IPS-NIHi11 (cell line): ENCODE data around the gene PARP12.

ENCODE experiments used
- DNase-seq: peaks from one replicate; pipeline ENCODE4 v3.0.0; 2012; ENCODE audit warnings: mixed read lengths, low spot score

Gene PARP12

GRCh38 chr7:140059273-140060242, 3.2 kb downstream of the PARP12 start:
- DNase-seq: no peak

DNA sequence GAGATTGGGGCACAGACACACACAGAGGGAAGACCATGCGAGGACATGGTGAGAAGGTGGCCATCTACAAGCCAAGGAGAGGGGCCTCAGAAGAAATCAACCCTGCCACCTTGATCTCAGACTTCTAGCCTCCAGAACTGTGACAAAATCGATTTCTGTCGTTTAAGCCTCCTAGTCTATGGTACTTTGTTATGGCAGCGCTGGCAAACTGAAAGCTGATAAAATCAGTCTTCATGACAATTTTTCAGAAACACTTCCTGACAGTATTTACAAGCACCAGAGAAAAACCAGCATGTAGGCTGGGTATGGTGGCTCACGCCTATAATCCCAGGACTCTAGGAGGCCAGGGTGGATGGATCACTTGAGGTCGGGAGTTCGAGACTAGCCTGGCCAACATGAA, 4.2 kb downstream of the PARP12 start:
- no peak for DNase-seq

DNA sequence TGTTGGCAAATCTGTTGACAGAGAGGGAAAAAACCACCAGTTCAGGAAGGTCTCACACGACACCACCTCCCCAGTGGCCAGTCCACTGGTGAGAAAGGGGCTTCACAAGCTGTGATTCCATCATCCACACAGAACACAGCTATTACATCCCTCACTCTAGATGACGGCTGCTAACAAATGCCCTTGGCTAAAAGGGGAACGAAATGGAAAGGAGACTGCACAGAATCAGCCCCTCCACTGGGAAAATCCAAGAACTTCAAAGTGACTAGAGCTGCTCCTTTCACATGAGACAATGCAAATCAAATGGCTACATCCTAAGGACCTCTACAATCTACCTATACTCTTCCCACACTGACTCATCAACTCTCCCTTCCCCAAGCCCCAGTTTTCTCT, 5.6 kb downstream of the PARP12 start:
- DNase-seq: no peak

- no peak for DNase-seq
These were observed 6.2 kb downstream of the PARP12 start for GRCh38 chr7:140056431-140057142.

DNA sequence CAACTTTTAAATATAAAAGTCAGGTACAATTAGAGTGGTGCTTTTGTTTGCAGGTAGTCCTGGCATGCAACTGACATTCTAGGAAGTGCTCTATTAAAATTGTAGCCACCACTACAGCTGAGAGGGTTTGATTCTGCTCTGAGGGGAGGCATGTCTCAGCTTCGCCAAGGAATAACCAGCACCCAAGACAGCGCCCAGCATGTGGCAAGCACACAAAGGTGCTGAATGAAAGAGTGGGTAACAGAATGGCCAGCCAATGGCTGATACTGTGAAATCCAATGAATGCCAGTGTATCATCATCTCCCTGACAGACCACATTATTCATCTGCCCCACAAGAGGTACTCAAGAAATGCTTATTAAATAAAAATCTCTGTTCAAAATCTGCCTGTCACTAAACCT, 6.9 kb downstream of the PARP12 start:
- no peak for DNase-seq

DNA sequence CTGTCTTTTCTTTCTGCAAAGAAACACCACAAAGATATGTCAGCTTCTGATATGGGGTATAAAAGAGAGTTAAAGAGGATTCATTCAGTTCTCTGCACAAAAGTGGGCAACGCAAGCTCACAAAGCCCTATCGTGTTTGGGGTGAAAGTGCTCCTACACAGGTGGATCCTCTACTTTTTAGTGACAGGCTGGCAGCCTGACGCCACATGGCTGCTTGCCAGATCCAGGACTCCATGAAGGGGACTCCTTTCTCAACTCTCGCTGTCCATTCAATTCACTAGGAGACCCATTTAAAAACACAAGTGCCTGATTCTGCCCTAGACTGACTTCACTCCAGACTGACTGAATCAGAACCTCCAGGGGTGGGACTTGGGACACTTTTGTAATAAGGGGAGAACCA, 8.0 kb downstream of the PARP12 start:
- DNase-seq: no peak

DNA sequence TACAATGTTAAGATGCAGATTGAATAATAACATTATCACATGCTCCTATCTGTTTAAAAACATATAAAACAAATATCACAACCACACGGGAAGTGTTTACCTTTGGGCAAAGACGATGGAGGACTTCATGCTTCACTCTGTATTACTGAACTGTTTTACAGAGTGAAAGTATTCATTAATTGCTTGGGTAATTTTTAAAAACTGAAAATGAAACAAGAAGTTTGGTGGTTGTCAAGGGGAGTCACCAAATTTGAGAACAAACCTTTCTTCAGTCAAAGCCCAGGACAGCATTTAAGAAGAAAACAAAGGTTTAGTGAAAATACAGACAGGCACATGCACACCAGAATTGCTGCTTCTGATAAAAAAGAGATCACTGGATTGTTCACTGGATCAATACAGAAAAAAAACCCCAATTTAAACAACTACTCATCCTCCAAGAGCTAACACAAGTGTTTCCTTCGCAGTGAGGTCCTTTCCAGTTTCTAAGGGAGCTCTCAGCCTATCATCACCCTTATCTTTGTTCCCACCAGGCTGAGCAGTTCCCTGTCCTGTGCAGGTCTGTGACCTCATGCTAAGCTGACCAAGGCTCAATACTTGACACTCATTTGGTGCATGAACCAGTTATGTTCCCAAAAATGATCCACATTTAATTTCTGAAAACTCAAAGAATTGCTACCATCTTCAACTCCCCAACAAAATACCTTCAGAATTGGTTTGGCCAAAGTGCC, 8.8 kb downstream of the PARP12 start:
- DNase-seq: no peak

DNA sequence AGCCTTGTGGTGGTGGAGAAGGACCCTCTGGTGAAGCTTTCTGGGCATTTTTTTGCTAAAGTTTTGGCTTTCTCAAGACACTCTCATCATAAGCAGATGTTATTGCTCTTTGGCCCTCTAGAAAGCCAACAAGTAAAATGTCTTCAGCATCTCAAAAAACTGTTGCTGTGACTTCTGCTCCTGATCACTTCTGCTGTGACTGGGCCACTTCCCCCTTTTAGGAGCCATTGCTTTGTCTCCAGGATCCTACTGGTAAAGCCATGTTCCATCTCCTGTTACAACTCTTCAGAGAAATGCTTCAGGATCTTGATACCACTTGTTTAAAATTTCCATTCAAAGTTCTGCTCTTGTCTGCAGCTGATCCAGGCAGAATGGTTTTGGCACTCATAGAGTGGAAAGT, 10.9 kb downstream of the PARP12 start:
- DNase-seq: no peak

GRCh38 chr7:140050100-140050499, 12.7 kb downstream of the PARP12 start:
- no peak for DNase-seq

- no peak for DNase-seq
These were observed 13.3 kb downstream of the PARP12 start for GRCh38 chr7:140049339-140050024.

- DNase-seq: no peak
These were observed 13.8 kb downstream of the PARP12 start for GRCh38 chr7:140048989-140049338.

GRCh38 chr7:140048138-140048537, 14.6 kb downstream of the PARP12 start:
- DNase-seq: no peak

- no peak for DNase-seq
These were observed 15.6 kb downstream of the PARP12 start for GRCh38 chr7:140047197-140047596.

- DNase-seq: no peak
These were observed 17.1 kb downstream of the PARP12 start for GRCh38 chr7:140045697-140046096.

DNA sequence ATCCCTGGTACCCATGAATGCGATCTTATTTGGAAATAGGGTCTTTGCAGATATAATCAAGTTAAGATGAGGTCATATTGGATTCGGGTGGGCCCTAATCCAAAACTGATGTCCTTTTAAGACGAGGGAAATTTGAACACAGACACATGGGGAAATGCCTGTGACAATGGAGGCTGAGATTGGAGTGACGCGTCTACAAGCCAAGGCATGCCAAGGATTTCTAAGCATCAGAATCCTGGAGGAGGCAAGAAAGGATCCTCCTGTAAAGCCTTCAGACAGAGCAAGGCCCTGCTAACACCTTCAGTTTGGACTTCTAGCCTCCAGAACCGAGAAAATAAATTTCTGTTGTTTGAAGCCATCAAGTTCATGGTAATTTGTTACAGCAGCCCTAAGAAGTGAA, 18.5 kb downstream of the PARP12 start:
- no peak for DNase-seq

DNA sequence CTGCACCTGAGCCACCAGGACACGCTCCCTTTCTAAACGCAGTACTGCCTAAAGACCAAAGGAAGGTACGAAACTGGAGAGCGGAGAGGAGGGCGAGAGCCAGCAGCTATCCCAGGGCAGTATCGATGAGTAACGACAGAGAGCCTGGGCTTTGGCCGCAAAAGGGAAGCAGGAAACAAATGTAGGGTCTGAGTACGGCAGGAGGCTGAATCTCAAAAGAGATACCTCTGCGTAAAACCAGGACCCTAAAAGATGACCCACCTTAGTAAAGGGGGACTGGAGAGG, 20.4 kb downstream of the PARP12 start:
- DNase-seq: no peak

- no peak for DNase-seq
These were observed 20.9 kb downstream of the PARP12 start for GRCh38 chr7:140041659-140042385.

DNA sequence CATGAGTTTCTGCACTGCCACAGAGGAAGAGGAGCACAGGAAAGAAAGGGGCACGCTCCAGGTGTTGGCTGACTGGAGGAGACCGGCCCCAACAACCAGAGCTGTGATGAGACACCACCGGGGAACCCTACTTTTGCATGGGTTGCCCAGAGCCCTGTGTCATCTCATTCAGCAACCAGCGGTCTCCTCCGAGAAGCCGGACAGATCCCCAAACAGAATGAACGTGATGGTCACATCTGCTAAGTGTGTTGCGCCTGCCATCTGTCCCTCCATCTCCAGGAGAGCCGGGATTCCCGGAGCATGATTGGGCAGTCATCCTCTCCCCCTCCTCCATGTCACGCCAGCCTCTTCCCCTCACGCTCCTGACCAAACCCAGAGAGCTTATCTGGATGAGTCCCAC, 22.9 kb downstream of the PARP12 start:
- DNase-seq: no peak

DNA sequence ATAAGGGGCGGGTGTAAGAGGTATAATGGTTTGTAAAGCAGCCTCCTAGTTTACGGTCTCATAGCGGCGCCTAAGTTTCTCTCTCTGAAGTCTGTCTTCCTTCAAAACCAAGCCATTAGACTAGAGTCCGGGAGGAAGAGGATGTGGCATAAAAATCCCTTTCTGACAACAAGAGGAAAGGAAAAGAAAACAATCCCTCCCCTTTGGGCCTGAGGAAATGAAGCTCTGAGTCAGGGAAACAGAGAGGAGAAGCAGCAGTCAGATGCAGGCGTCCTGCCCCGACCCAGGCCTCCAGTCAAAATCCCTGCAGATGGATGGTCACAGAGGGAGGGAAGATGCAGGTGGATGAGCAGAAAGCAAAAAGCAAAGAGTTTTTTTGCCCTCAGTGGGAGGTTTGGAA, 23.7 kb downstream of the PARP12 start:
- no peak for DNase-seq

GRCh38 chr7:140036224-140036962, 26.4 kb downstream of the PARP12 start:
- no peak for DNase-seq
